HCT116 (cell line): ENCODE data around the gene ACR. TPM values are rescaled to one million over a fixed set of nuclear protein-coding genes. Genes with fewer than 3 reads are reported as not detected.
"Not testable (repeated sequence)": the region's sequence is repeated elsewhere in the genome, so short reads cannot be mapped to it uniquely, and the experiment has no call there.

ENCODE experiments used
- ATAC-seq: fragments of 200-7000 bp; cut with Tn5 transposase; 2 replicates; pipeline ENCODE4 v1.9.1; 2020; ENCODE audit warnings: mild to moderate bottlenecking, moderate library complexity
- BruUV-seq: library from RNA; stranded (reverse); fragments of 400-500 nt; replicated peaks from 2 replicates; lab custom pipeline; 2021; lab: Mats Ljungman, UMichigan
- CTCF ChIA-PET: fragments of 300-600 bp; sonication (Branson Sonifier 250); formaldehyde crosslinking; loops from one replicate; lab custom pipeline; 2021; ENCODE audit warnings: antibody characterized with exemption; lab: Charles Lee
- POLR2A ChIA-PET: fragments of 300-600, 350-600 bp; sonication (Branson Sonifier 250); formaldehyde crosslinking; loops from one replicate; lab custom pipeline; 2021; ENCODE audit warnings: antibody characterized with exemption; lab: Charles Lee
- RAD21 ChIA-PET, 2 experiments: fragments of 300-600 bp; sonication (Branson Sonifier 250); formaldehyde crosslinking; loops; one replicate each; lab custom pipeline; 2023; ENCODE audit warnings: low total read pairs in 2 of 2; ENCODE audit not compliant: uncharacterized antibody in 2 of 2, unreplicated experiment in 2 of 2, low non-redundant PET in 1 of 2; lab: Charles Lee
- DNase-seq: peaks from one replicate; pipeline ENCODE4 v3.0.0-alpha.2; 2010; ENCODE audit warnings: low read depth, low spot score
- H2AFZ ChIP-seq: fragments of 200-600 bp; shearing (Covaris generic), sonication (generic); 2 replicates; pipeline ENCODE4 v1.6.1; 2017; ENCODE audit warnings: low read depth, mixed run types, mixed read lengths, antibody characterized with exemption, low read length; ENCODE audit not compliant: poor library complexity, severe bottlenecking
- H3K27ac ChIP-seq: 2 replicates; pipeline ENCODE4 v1.5.1; 2012; ENCODE audit warnings: low read depth, low read length
- H3K27me3 ChIP-seq: fragments of 200-600 bp; sonication (generic); 2 replicates; pipeline ENCODE4 v1.6.1; 2016; ENCODE audit warnings: mixed run types, low read length, mixed read lengths; ENCODE audit not compliant: insufficient read depth
- H3K36me3 ChIP-seq, 2 experiments: fragments of 200-500 bp in 1 of 2; fragments of 200-600 bp in 1 of 2; sonication (Bioruptor generic) in 1 of 2; sonication (generic) in 1 of 2; 2 replicates each; pipeline versions ENCODE4 v1.5.1 to v1.6.1; 2014 to 2016; ENCODE audit warnings: low read length in 2 of 2, inconsistent platforms in 1 of 2, mixed read lengths in 1 of 2, mixed run types in 1 of 2; ENCODE audit not compliant: insufficient read depth in 2 of 2, control insufficient read depth in 1 of 2
- H3K4me1 ChIP-seq, 2 experiments: fragments of 200-600 bp in 1 of 2; sonication (generic) in 1 of 2; 2 replicates each; pipeline versions ENCODE4 v1.5.1 to v1.6.1; 2012 to 2017; ENCODE audit warnings: low read length in 2 of 2, inconsistent platforms in 1 of 2, mild to moderate bottlenecking in 1 of 2, mixed read lengths in 1 of 2, mixed run types in 1 of 2, moderate library complexity in 1 of 2; ENCODE audit not compliant: insufficient read depth in 2 of 2, control insufficient read depth in 1 of 2
- H3K4me2 ChIP-seq: fragments of 200-600 bp; sonication (generic); 2 replicates; pipeline ENCODE4 v1.6.1; 2017; ENCODE audit warnings: mixed run types, low read length, mixed read lengths
- H3K4me3 ChIP-seq, 2 experiments: fragments of 200-600 bp in 1 of 2; sonication (generic) in 1 of 2; replicated peaks in 1 of 2; 2 replicates each; pipeline ENCODE4 v1.5.1; 2011 to 2016; ENCODE audit warnings: low read length in 2 of 2, control low read depth in 1 of 2, low read depth in 1 of 2, mild to moderate bottlenecking in 1 of 2, mixed read lengths in 1 of 2, mixed run types in 1 of 2
- H3K79me2 ChIP-seq: fragments of 200-600 bp; sonication (generic); 2 replicates; pipeline ENCODE4 v1.6.1; 2017; ENCODE audit warnings: mild to moderate bottlenecking, mixed run types, low read length, moderate library complexity, mixed read lengths; ENCODE audit not compliant: insufficient read depth
- H3K9ac ChIP-seq: fragments of 200-600 bp; sonication (generic); 2 replicates; pipeline ENCODE4 v1.6.1; 2016; ENCODE audit warnings: low read length, mixed read lengths
- H3K9me2 ChIP-seq: fragments of 200-600 bp; sonication (generic), shearing (Covaris generic); 2 replicates; pipeline ENCODE4 v1.6.1; 2017; ENCODE audit warnings: mixed run types, mild to moderate bottlenecking, moderate library complexity; ENCODE audit not compliant: insufficient read depth
- H3K9me3 ChIP-seq, 2 experiments: fragments of 200-500 bp in 1 of 2; fragments of 200-600 bp in 1 of 2; sonication (Bioruptor generic) in 1 of 2; sonication (generic) in 1 of 2; 2 replicates each; pipeline ENCODE4 v1.6.1; 2014 to 2017; ENCODE audit warnings: low read length in 2 of 2, mixed read lengths in 2 of 2, inconsistent platforms in 1 of 2, low read depth in 1 of 2, mild to moderate bottlenecking in 1 of 2, mixed run types in 1 of 2, moderate library complexity in 1 of 2; ENCODE audit not compliant: control insufficient read depth in 1 of 2, insufficient read depth in 1 of 2
- H4K20me1 ChIP-seq: fragments of 200-600 bp; sonication (generic), shearing (Covaris generic); 2 replicates; pipeline ENCODE4 v1.6.1; 2017; ENCODE audit warnings: mixed run types, mild to moderate bottlenecking, moderate library complexity; ENCODE audit not compliant: insufficient read depth
- CTCF ChIP-seq, 3 experiments: fragments of 200-600 bp in 1 of 3; sonication (generic) in 1 of 3; IDR thresholded peaks in 2 of 3; conservative IDR thresholded peaks in 1 of 3; 2 replicates each; pipeline ENCODE4 v1.5.1; 2012 to 2017; ENCODE audit warnings: low read depth in 2 of 3, low read length in 2 of 3, antibody characterized with exemption in 1 of 3, borderline replicate concordance in 1 of 3, control low read depth in 1 of 3, mild to moderate bottlenecking in 1 of 3, mixed read lengths in 1 of 3, mixed run types in 1 of 3, moderate library complexity in 1 of 3; ENCODE audit not compliant: insufficient read depth in 1 of 3
- RAD21 ChIP-seq: IDR thresholded peaks from 2 replicates; pipeline ENCODE4 v1.6.1; 2012; ENCODE audit warnings: low read depth, mild to moderate bottlenecking
- intact Hi-C: fragments of 100-400 bp; cut with micrococcal nuclease; formaldehyde crosslinking; loops from 2 replicates; pipeline ENCODE4 v1.10.0; 2022
- total RNA-seq: library from RNA; stranded (reverse); gene quantifications from one replicate; pipeline ENCODE4 v1.2.1, GENCODE V29; 2021; ENCODE audit not compliant: unreplicated experiment

The ACR gene
- total RNA-seq, 1 experiment from 2014 or later: 1.5 TPM

- intact Hi-C loops, ATAC-seq, H3K27ac ChIP-seq, H3K4me2 ChIP-seq, H3K4me3 ChIP-seq, DNase-seq, RAD21 ChIA-PET, POLR2A ChIA-PET, H4K20me1 ChIP-seq, H3K4me1 ChIP-seq, BruUV-seq, H2AFZ ChIP-seq, H3K27me3 ChIP-seq, H3K79me2 ChIP-seq, H3K9me3 ChIP-seq, H3K9me2 ChIP-seq, H3K36me3 ChIP-seq, CTCF ChIA-PET, H3K9ac ChIP-seq: not testable (repeated sequence)
Observed at GRCh38 chr22:50764288-50764687, 26.3 kb downstream of the ACR start.

DNA sequence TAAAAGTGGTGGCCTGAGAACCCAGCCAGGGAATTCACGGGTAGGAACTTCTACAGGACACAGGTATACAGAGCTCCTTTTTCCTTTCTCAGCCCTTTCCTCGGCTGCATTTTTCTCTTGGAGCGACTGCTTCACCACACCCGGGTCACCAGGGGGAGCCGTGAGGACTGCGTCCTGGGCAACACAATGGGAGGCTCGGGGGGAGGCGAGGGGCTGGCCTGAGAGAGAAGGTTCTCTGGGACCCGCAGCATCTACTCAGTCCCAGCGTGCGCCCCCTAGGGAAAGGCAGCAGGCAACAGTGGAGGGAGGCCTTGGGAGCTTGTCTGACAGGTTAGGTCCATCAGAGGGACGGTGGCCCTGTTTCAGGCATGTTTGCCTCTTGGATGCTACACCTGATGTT is 37.1 kb downstream of the ACR start:
- BruUV-seq, intact Hi-C loops, H4K20me1 ChIP-seq, H3K79me2 ChIP-seq, H3K36me3 ChIP-seq, H3K27ac ChIP-seq, H3K9me3 ChIP-seq, H3K4me2 ChIP-seq, H3K9ac ChIP-seq, H3K4me1 ChIP-seq, POLR2A ChIA-PET, H3K9me2 ChIP-seq, RAD21 ChIA-PET, H2AFZ ChIP-seq, H3K4me3 ChIP-seq, H3K27me3 ChIP-seq: not testable (repeated sequence)
- ATAC-seq (peak; percentile 99), DNase-seq (peak; percentile 65)
- peak; percentile 59 for TF ChIP-seq RAD21
- peak; percentile 66 to 92 (median 84) for TF ChIP-seq CTCF (IDR thresholded peaks at IDR 0.05 in 2 of 3, conservative IDR thresholded peaks at IDR 0.05 in 1 of 3; ENCODE audit: borderline replicate concordance in 1 of 3, insufficient read depth in 1 of 3, low read depth in 2 of 3, low read length in 2 of 3)
- CTCF ChIA-PET: interaction anchor here (0.6 to 1.2 kb wide), 5 partner anchors 15 to 280 kb away, joined by 3 to 8 read pairs (median 4); partner anchors contain the start of gene SCO2

DNA sequence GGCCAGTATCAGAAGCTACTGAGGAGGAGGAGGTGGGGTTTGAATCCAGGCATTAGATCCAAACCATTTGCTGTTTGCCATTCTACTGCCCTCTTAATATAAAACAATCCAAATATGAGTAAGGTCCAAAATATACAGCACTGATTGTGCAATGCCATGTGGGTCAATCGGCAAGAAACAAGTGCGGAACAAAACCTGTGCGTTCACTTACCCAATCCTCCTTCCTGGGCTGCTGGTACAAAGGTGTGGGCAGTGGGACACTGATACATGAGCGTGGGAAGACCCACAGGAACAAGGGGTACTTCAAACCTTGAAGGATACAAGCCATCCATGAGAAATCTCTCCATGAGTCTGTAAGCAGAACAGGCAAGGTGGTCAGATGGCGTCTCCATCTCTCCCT is 39.6 kb downstream of the ACR start:
- H3K4me3 ChIP-seq, intact Hi-C loops, H3K4me2 ChIP-seq, DNase-seq, BruUV-seq, RAD21 ChIA-PET, H3K4me1 ChIP-seq, CTCF ChIA-PET, H3K9ac ChIP-seq, H3K36me3 ChIP-seq, ATAC-seq, H3K27me3 ChIP-seq, POLR2A ChIA-PET, H3K79me2 ChIP-seq, H3K9me3 ChIP-seq, H3K27ac ChIP-seq, H4K20me1 ChIP-seq, H3K9me2 ChIP-seq, H2AFZ ChIP-seq: not testable (repeated sequence)

DNA sequence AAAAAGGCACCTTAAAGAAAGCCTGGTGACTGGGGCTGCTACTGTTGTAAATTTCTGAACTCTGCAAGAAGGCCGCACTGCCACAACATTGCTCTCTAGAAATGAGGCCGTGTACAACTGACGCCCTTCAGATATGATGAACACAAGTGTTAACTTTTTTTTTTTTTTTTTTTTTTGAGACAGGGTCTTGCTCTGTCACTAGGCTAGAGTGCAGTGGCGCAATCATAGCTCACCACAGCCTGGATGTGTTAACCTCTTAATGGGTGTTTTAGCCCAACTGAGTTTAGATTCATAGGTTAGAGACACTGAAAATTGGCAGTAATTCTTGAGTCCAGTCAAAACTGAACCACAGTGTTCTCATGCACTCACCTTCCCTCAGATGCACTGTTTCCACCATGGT is 42.2 kb downstream of the ACR start:
- H4K20me1 ChIP-seq, POLR2A ChIA-PET, H3K4me1 ChIP-seq, ATAC-seq, H3K27me3 ChIP-seq, H3K27ac ChIP-seq, DNase-seq, H3K36me3 ChIP-seq, BruUV-seq, intact Hi-C loops, H3K79me2 ChIP-seq, RAD21 ChIA-PET, H3K9me2 ChIP-seq, H2AFZ ChIP-seq, H3K4me3 ChIP-seq, H3K9ac ChIP-seq, H3K9me3 ChIP-seq, CTCF ChIA-PET, H3K4me2 ChIP-seq: not testable (repeated sequence)
